GM18505 (cell line): Measurements from ENCODE around the gene RPS6KB1.
"Not testable (repeated sequence)": the region's sequence is repeated elsewhere in the genome, so short reads cannot be mapped to it uniquely, and the experiment has no call there.

Experiments
- ATAC-seq: cut with Tn5 transposase; IDR thresholded peaks from one replicate; pipeline ENCODE4 v1.9.1; 2021; ENCODE audit not compliant: unreplicated experiment
- POLR2A ChIP-seq: IDR thresholded peaks from 4 replicates; pipeline ENCODE4 v1.6.1; 2011; ENCODE audit warnings: borderline replicate concordance; ENCODE audit not compliant: insufficient read depth, insufficient read length; ENCODE audit errors: extremely low read depth

Gene RPS6KB1

GRCh38 chr17:59892924-59893675 is at the start of gene RPS6KB1, which contains the start of gene TUBD1:
RPS6KB1 (plus strand) TSS chr17:59893121; CDS start chr17:59893185, 64 bp downstream.
TUBD1 (minus strand) TSS chr17:59892943; CDS start chr17:59891002, 1,941 bp downstream.
- TF ChIP-seq POLR2A = peak; percentile 96
- peak; percentile 79 for ATAC-seq

- peak; percentile 1 for TF ChIP-seq POLR2A
- ATAC-seq = no peak
Observed at GRCh38 chr17:59844884-59845594, 47.9 kb upstream of the RPS6KB1 start.

- TF ChIP-seq POLR2A = peak; percentile 46
- no peak for ATAC-seq
Observed at GRCh38 chr17:59845595-59846393, 47.1 kb upstream of the RPS6KB1 start.

GRCh38 chr17:59846394-59847165 is 46.3 kb upstream of the RPS6KB1 start:
- ATAC-seq = peak; percentile 39
- no peak for TF ChIP-seq POLR2A

GRCh38 chr17:59848385-59848668 is 44.6 kb upstream of the RPS6KB1 start:
- TF ChIP-seq POLR2A = no peak
- ATAC-seq = no peak

GRCh38 chr17:59848778-59849177 is 44.1 kb upstream of the RPS6KB1 start:
- TF ChIP-seq POLR2A = no peak
- ATAC-seq = no peak

GRCh38 chr17:59850311-59850710 is 42.6 kb upstream of the RPS6KB1 start:
- not testable (repeated sequence) for ATAC-seq

GRCh38 chr17:59851439-59852375 is 41.2 kb upstream of the RPS6KB1 start:
- TF ChIP-seq POLR2A = no peak
- no peak for ATAC-seq

- ATAC-seq = not testable (repeated sequence)
Observed at GRCh38 chr17:59852847-59853167, 40.1 kb upstream of the RPS6KB1 start.

GRCh38 chr17:59853168-59853918 is 39.6 kb upstream of the RPS6KB1 start:
- no peak for TF ChIP-seq POLR2A
- ATAC-seq = no peak

- not testable (repeated sequence) for ATAC-seq
Observed at GRCh38 chr17:59853919-59854729, 38.8 kb upstream of the RPS6KB1 start.
